ENCODE data around the gene CXADR. TPM values are rescaled to one million over a fixed set of nuclear protein-coding genes. Genes with fewer than 3 reads are reported as not detected.
"Not testable (repeated sequence)": the region's sequence is repeated elsewhere in the genome, so short reads cannot be mapped to it uniquely, and the experiment has no call there.

The CXADR gene
- total RNA-seq, 1 experiment from 2014 or later = 119 TPM

DNA sequence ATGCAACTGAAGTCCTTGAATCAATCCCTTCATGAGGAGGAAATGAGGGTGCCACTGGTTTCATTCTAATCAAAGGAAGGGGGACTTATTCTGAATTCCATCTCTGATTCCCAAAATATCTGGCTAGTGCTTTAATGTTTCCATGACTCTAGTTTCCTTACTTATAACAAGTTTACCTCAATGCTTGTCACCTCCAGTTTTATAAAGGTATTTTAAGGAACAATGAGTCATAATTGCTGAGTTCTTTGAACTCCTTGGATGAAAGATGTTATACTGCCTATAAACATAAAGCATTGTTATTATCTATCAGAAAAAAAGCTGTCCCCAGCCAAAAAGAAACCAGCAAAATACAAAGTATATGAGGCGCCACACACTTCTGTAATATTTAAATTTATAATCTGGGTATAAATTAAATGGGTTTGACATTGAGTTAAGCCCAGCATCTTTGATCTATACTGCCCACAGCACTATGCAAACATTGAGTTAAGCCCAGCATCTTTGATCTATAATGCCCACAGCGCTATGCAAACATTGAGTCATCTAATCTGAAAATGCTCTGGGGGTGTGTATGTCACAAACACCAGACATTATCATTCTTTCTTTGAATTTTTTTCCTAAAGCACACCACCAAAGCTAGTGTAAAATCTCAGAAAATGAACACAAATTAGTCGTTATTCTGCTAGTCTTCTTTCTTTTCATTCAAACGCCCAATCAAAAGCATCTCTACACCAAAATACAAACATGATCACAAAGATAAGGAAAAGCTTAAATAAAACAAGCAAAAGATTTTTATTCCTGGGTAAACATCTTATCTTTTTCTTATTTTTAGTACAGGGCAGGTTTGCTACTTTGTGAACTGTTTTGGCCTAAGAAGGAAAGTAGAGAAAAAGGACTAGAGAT is 11.5 kb upstream of the CXADR start:
- H3K4me3 Mint-ChIP-seq = no peak overlapping the region
- no peak for ATAC-seq
- no peaks in the 10 kb centered on the region for H3K27me3 Mint-ChIP-seq (ENCODE audit: low read depth)
- DNase-seq (ENCODE audit: low spot score) = no peak
- TF ChIP-seq ATF6 (CRISPR knock-in tag; IDR thresholded peaks at IDR 0.05) (no peak), GABPB1 (CRISPR knock-in tag; IDR thresholded peaks at IDR 0.05) (peak; percentile 62)
- no peak overlapping the region for H3K27ac Mint-ChIP-seq
- ChIA-PET CTCF (no interaction called here), POLR2A (no interaction called here)
- H3K36me3 Mint-ChIP-seq = peaks cover 8% of the 10 kb centered on the region
- H3K4me1 Mint-ChIP-seq = no peaks in the 10 kb centered on the region
- peaks cover 11% of the 10 kb centered on the region for H3K9me3 Mint-ChIP-seq

- H3K27me3 Mint-ChIP-seq (ENCODE audit: low read depth); POLR2A ChIA-PET; DNase-seq (ENCODE audit: low spot score); H3K4me3 Mint-ChIP-seq; H3K4me1 Mint-ChIP-seq; ATAC-seq; H3K36me3 Mint-ChIP-seq: not testable (repeated sequence)
- Mint-ChIP-seq H3K9me3 (peaks cover 11% of the 10 kb centered on the region), H3K27ac (peak overlapping the region; percentile 53; the same call in 1 of the 2 replicates)
- CTCF ChIA-PET = interaction anchor here (1.0 kb wide), 1 partner anchor 9 kb away, joined by 3 read pairs; no protein-coding TSS in a partner anchor
Measured at GRCh38 chr21:17502985-17503384, 9.9 kb upstream of the CXADR start.

DNA sequence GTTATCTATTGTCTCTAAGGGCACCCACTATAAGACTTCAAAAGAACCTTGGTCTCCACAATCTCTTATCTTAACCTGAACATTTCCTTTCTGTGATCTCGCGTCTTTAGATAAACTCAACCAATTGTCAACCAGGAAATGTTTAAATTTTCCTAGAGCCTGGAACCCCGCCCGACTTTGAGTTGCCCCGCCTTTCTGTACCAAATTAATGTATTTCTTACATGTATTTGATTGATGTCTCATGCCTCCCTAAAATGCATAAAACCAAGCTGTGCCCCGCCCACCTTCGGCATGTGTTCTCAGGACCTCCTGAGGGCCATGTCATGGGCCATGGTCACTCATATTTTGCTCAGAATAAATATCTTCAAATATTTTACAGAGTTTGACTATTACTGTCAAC is 5.9 kb upstream of the CXADR start:
- Mint-ChIP-seq H3K9me3 (peaks cover 11% of the 10 kb centered on the region), H3K27me3 (ENCODE audit: low read depth) (no peaks in the 10 kb centered on the region), H3K4me3 (no peak overlapping the region), H3K4me1 (peaks cover 16% of the 10 kb centered on the region), H3K27ac (no peak overlapping the region), H3K36me3 (peaks cover 8% of the 10 kb centered on the region)
- no peak for TF ChIP-seq IRF2 (CRISPR knock-in tag; IDR thresholded peaks at IDR 0.05; ENCODE audit: borderline replicate concordance, low read depth)
- no peak for TF ChIP-seq NR2C2 (CRISPR knock-in tag; IDR thresholded peaks at IDR 0.05)
- no peak for TF ChIP-seq EMX1 (CRISPR knock-in tag; IDR thresholded peaks at IDR 0.05)
- CTCF ChIA-PET = no interaction called here
- DNase-seq (ENCODE audit: low spot score) = no peak
- POLR2A ChIA-PET = no interaction called here
- ATAC-seq = no peak

- CTCF ChIA-PET = no interaction called here
- DNase-seq (ENCODE audit: low spot score) (no peak), ATAC-seq (no peak)
- POLR2A ChIA-PET = no interaction called here
- Mint-ChIP-seq H3K4me3 (no peak overlapping the region), H3K27ac (no peak overlapping the region), H3K9me3 (peaks cover 11% of the 10 kb centered on the region), H3K36me3 (peaks cover 8% of the 10 kb centered on the region), H3K27me3 (ENCODE audit: low read depth) (no peaks in the 10 kb centered on the region), H3K4me1 (peaks cover 19% of the 10 kb centered on the region)
- no peak for TF ChIP-seq GTF2I (CRISPR knock-in tag; conservative IDR thresholded peaks at IDR 0.05)
- TF ChIP-seq, protein P1, sequence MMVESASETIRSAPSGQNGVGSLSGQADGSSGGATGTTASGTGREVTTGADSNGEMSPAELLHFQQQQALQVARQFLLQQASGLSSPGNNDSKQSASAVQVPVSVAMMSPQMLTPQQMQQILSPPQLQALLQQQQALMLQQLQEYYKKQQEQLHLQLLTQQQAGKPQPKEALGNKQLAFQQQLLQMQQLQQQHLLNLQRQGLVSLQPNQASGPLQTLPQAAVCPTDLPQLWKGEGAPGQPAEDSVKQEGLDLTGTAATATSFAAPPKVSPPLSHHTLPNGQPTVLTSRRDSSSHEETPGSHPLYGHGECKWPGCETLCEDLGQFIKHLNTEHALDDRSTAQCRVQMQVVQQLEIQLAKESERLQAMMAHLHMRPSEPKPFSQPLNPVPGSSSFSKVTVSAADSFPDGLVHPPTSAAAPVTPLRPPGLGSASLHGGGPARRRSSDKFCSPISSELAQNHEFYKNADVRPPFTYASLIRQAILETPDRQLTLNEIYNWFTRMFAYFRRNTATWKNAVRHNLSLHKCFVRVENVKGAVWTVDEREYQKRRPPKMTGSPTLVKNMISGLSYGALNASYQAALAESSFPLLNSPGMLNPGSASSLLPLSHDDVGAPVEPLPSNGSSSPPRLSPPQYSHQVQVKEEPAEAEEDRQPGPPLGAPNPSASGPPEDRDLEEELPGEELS (CRISPR knock-in tag; IDR thresholded peaks at IDR 0.05) = no peak
- no peak for TF ChIP-seq ZMAT4 (CRISPR knock-in tag; IDR thresholded peaks at IDR 0.05)
Measured at GRCh38 chr21:17507591-17507990, 5.3 kb upstream of the CXADR start.

Data from WTC11 (cell line).